AG04450 (cell line): Measurements from ENCODE around the gene POLE4. TPM values are rescaled to one million over a fixed set of nuclear protein-coding genes. Genes with fewer than 3 reads are reported as not detected.

Experiments used
- CTCF ChIA-PET: fragments of 300-600, 350-600 bp; formaldehyde crosslinking; extraction: SDS; loops from one replicate; lab custom pipeline; 2022; ENCODE audit warnings: antibody characterized with exemption, inconsistent platforms; lab: Charles Lee
- POLR2A ChIA-PET: fragments of 350-600 bp; formaldehyde crosslinking; extraction: SDS; loops from one replicate; lab custom pipeline; 2021; ENCODE audit warnings: antibody characterized with exemption, inconsistent platforms; lab: Yijun Ruan, JAX
- DNase-seq: peaks from one replicate; pipeline ENCODE4 v3.0.0-alpha.2; 2011; ENCODE audit warnings: low read depth, low spot score
- H3K27ac ChIP-seq: one replicate; pipeline ENCODE4 v1.5.1; 2012; ENCODE audit warnings: low read depth, low read length, control low read depth
- H3K27me3 ChIP-seq: one replicate; pipeline ENCODE4 v1.6.0; 2012; ENCODE audit warnings: low read length; ENCODE audit not compliant: control insufficient read depth, insufficient read depth
- H3K4me3 ChIP-seq: 2 replicates; pipeline ENCODE4 v1.5.1; 2011; ENCODE audit warnings: mild to moderate bottlenecking, low read depth, low read length, control low read depth
- H3K9me3 ChIP-seq: 2 replicates; pipeline ENCODE4 v1.5.1; 2012; ENCODE audit warnings: low read length; ENCODE audit not compliant: control insufficient read depth, insufficient read depth
- polyA plus RNA-seq: library from polyadenylated mRNA; depleted of rRNA; stranded (reverse); fragments of >200 nt; gene quantifications from 2 replicates; pipeline ENCODE4 v1.2.3, GENCODE V29; 2011
- TF ChIP-seq, protein P1 (sequence below): IDR thresholded peaks from 2 replicates; pipeline ENCODE4 v1.5.1; 2011; ENCODE audit warnings: low read depth, low read length, control low read depth, inconsistent platforms

Gene POLE4
- polyA plus RNA-seq, 1 experiment, result 50.2 TPM

DNA sequence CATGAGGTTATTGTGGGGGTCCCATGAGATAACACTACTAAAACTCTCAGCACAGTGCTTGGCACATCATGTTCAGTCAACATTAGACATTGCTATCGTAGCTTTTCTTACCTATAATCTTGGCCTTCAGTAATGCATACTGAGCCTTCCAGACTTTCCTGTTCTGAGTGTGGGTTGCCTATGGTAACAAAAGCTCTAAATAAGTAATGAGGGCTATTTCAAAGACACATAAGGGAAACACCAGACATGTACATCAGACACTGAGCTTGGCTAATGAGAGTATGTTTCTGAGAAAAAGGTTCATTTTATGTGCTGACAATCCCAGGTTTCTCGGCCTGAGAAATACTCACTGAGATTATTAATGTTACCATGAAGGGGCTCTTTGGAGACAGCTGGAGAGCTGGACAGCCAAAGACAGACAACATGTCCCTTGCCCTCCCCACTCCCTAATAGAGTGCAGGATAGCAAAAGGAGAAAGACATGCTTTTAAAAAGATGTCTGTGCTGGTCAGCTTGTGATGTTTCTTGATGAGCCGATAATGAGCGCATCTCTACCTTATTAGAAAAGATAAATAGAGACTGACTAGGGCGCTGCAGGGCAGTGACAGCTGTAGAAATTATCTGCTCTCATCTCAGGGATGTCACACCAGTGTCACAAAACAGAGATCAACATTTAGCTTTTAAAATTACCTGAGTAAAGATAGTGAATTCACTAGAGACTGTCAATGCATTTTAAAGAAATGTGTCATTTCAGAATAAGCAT, 25.4 kb downstream of the POLE4 start:
- no peak for DNase-seq
- CTCF ChIA-PET, result interaction anchor here (1.2 kb wide), 1 partner anchor 80 kb away, joined by 4 read pairs; no protein-coding TSS in a partner anchor
- POLR2A ChIA-PET, result no interaction called here

DNA sequence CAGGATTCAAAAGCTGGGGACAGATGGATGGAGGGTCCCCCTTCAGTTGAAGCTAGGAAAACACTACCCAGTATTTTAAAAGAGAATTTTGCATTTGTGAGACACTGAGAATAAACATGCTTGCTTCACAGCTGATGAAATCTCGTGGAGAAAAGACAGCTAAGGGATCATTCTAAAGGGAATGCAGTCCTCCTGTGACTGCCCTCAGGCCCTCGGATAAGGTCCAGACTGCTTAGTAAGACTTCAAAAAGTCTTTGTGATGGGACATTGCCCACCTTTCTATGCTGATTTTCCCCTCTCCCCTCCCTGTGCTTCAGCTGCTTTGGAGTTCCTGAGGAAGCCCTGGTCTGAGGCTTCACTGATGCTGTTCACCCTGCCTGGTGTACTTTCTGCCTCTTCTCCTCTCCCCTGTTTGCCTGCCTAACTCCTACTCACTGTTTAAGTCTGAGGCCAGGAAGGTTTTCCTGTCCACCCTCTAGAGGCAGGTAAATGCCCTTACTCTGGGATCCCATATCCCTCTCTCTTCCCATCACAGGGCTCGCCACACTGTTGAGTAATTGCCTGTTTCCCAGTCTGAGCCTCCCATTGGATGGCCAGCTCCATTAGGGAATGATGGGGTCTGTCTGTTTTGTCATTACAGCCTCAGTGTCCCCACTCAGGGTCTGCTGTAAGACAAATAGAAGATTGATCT, 26.6 kb downstream of the POLE4 start:
- CTCF ChIA-PET, result no interaction called here
- Histone ChIP-seq H3K4me3 (no peak overlapping the region), H3K27me3 (no peaks in the 10 kb centered on the region), H3K27ac (no peak overlapping the region), H3K9me3 (no peaks in the 10 kb centered on the region)
- TF ChIP-seq, protein P1, sequence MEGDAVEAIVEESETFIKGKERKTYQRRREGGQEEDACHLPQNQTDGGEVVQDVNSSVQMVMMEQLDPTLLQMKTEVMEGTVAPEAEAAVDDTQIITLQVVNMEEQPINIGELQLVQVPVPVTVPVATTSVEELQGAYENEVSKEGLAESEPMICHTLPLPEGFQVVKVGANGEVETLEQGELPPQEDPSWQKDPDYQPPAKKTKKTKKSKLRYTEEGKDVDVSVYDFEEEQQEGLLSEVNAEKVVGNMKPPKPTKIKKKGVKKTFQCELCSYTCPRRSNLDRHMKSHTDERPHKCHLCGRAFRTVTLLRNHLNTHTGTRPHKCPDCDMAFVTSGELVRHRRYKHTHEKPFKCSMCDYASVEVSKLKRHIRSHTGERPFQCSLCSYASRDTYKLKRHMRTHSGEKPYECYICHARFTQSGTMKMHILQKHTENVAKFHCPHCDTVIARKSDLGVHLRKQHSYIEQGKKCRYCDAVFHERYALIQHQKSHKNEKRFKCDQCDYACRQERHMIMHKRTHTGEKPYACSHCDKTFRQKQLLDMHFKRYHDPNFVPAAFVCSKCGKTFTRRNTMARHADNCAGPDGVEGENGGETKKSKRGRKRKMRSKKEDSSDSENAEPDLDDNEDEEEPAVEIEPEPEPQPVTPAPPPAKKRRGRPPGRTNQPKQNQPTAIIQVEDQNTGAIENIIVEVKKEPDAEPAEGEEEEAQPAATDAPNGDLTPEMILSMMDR, result no peak
- no peak for DNase-seq
- POLR2A ChIA-PET, result no interaction called here

More for the DNA sequence above, 25.4 kb downstream of the POLE4 start:
- TF ChIP-seq, protein P1, result no peak
- no peak overlapping the region for H3K27ac ChIP-seq
- H3K4me3 ChIP-seq, result no peak overlapping the region
- H3K27me3 ChIP-seq, result no peaks in the 10 kb centered on the region
- H3K9me3 ChIP-seq, result no peaks in the 10 kb centered on the region

DNA sequence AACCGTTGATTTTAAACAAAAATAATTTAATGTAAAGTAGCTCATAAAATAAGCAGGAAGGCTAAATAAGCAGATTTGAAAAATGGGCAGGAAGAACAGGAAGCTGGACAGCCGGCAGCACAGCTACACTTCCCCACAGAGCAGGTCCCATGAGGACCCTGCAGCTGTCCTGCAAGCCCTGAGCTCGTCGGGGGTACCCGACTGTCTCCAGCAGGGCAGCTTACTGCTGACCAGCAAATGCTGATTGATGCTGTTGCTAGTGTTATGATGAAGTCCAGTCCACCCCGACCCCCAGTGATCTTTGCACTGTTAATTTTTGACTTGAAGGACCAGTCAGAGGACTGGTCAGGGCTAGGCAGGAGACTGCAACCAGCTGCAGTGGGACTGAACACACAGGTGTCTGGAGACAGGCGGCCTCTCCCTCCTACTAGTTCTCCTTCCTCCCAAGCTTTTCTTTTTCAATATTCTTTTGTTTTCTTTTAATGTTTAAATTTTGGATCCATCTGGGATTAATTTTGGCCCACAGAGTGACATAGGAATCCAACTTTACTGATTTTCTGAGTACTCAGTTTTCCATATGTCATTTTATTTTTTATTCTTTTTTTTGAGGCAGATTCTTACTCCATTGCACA, 27.7 kb downstream of the POLE4 start:
- TF ChIP-seq, protein P1, result no peak
- DNase-seq, result no peak
- no peak overlapping the region for H3K4me3 ChIP-seq
- ChIA-PET CTCF (no interaction called here), POLR2A (no interaction called here)
- no peak overlapping the region for H3K27ac ChIP-seq
- H3K27me3 ChIP-seq, result no peaks in the 10 kb centered on the region
- H3K9me3 ChIP-seq, result no peaks in the 10 kb centered on the region

DNA sequence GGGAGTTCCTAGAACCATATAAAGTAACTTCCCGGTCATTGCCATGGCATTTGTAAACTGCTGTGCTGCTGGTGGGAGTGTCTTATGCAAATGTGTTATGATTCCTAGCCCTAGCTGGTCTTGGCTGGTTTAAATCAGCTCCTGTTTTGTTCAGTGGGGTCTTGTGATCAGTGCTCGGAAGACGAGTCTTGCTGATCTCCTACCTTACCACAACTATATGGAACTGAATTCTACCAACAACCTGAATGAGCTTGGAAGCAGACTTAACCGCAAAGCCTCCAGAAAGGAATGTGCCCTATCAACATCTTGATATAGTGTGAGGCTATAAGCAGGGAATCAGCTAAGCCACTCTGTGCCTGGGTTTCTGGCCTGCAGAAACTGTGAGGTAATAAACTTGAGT, 33.5 kb downstream of the POLE4 start:
- ChIA-PET CTCF (interaction anchor here (1.3 kb wide), 1 partner anchor 30 kb away, joined by 3 read pairs; no protein-coding TSS in a partner anchor), POLR2A (no interaction called here)
- Histone ChIP-seq H3K9me3 (no peaks in the 10 kb centered on the region), H3K27ac (no peak overlapping the region), H3K4me3 (no peak overlapping the region), H3K27me3 (no peaks in the 10 kb centered on the region)
- no peak for DNase-seq
- TF ChIP-seq, protein P1, result no peak

DNA sequence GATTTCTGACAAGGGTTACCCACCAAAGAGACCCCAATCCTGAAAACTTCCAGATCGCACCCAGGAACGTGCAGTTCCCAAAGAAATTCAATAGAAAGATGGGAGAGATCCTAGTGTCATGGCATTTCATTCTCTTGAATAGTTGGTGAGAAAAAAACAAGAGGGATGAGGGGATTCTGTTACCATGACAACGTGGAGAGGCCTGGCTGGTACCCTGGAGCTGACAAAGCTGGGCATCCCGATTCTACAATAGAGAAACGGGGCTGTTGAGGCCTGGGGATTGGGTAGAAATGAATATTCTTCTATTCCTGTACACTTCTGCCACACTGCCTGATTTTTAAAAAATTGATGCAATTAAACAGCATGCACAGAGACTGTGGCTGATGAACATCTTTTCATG, 41.0 kb downstream of the POLE4 start:
- no peaks in the 10 kb centered on the region for H3K9me3 ChIP-seq
- ChIA-PET CTCF (no interaction called here), POLR2A (no interaction called here)
- no peak overlapping the region for H3K4me3 ChIP-seq
- no peaks in the 10 kb centered on the region for H3K27me3 ChIP-seq
- TF ChIP-seq, protein P1, result no peak
- no peak overlapping the region for H3K27ac ChIP-seq
- DNase-seq, result no peak
